Esophagus squamous epithelium (tissue), 5 donors: ENCODE results near the gene FABP3. TPM values are rescaled to one million over a fixed set of nuclear protein-coding genes. Genes with fewer than 3 reads are reported as not detected.

Experiments
- DNase-seq: peaks from one replicate; lab custom pipeline; 2025; lab: John Stamatoyannopoulos, UW
- H3K27ac ChIP-seq, 4 donors: fragments of 200-600 bp; sonication (generic); one replicate each; pipeline ENCODE4 v1.5.1; 2016 to 2019; ENCODE audit warnings: mild to moderate bottlenecking in 1 of 4
- H3K27me3 ChIP-seq, 4 donors: fragments of 200-600 bp; sonication (generic); 1 replicate in 3 of 4; 2 replicates in 1 of 4; pipeline versions ENCODE4 v1.5.1 to v1.6.0; 2017 to 2021; ENCODE audit warnings: antibody characterized with exemption in 1 of 4
- H3K36me3 ChIP-seq, 3 donors: fragments of 200-600 bp; sonication (generic); one replicate each; pipeline ENCODE4 v1.5.1; 2016 to 2019
- H3K4me1 ChIP-seq, 3 donors: fragments of 200-600 bp; sonication (generic); one replicate each; pipeline ENCODE4 v1.5.1; 2017 to 2019
- H3K4me3 ChIP-seq, 4 donors: fragments of 200-600 bp; sonication (generic); 1 replicate in 3 of 4; 2 replicates in 1 of 4; pipeline ENCODE4 v1.5.1; 2016 to 2019; ENCODE audit warnings: mild to moderate bottlenecking in 2 of 4, moderate library complexity in 1 of 4
- H3K9me3 ChIP-seq, 3 donors: fragments of 200-600 bp; sonication (generic); one replicate each; pipeline ENCODE4 v1.5.1; 2016 to 2019
- CTCF ChIP-seq, 6 experiments: fragments of 450-650 bp in 4 of 6; fragments of 200-600 bp in 2 of 6; sonication (generic) in 2 of 6; IDR thresholded peaks; one replicate each; pipeline ENCODE4 v1.5.1; 2016 to 2019; ENCODE audit warnings: antibody characterized with exemption in 6 of 6, mild to moderate bottlenecking in 4 of 6, moderate library complexity in 4 of 6
- POLR2A ChIP-seq, 4 donors: fragments of 450-650 bp; IDR thresholded peaks; one replicate each; pipeline ENCODE4 v1.6.1; 2017; ENCODE audit warnings: antibody characterized with exemption in 4 of 4, mild to moderate bottlenecking in 4 of 4, moderate library complexity in 3 of 4
- WGBS, 2 donors: methylation state at CpG; one replicate each; pipeline ENCODE4 v1.1.5; 2018; 5-methylcytosine and 5-hydroxymethylcytosine counted together
- intact Hi-C: fragments of 100-400 bp; cut with DNase I; formaldehyde crosslinking; loops from one replicate; pipeline ENCODE4 v1.15.0; 2022
- total RNA-seq, 4 donors: library from RNA; depleted of rRNA; stranded (reverse); fragments of >200 nt; gene quantifications; one replicate each; pipeline ENCODE4 v1.1.0, GENCODE V29; 2016
- donor health status: DM: yes; HTN: yes; CAD: no.

Gene FABP3
- total RNA-seq, 4 donors from 2014 or later, result 0.57 to 7.6 TPM; not detected in 2

DNA sequence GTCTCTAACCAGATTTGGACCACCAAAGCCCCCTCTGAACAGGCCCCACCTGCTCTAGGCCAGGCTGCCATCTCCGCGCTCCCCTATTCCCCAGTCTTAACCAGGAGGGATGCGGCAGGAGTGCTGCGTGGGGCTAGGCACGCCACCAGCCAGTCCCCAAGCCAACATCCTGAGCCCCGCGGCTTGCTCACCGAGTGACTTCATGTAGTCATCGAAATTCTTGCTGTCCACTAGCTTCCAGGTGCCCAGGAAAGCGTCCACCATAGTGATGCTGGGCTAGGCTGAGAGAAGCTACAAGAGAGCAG lies 173 bp downstream of the FABP3 start:
- H3K9me3 ChIP-seq, result no peaks in the 10 kb centered on the region
- TF ChIP-seq CTCF (IDR thresholded peaks at IDR 0.05), result no peak
- TF ChIP-seq POLR2A (IDR thresholded peaks at IDR 0.05), result no peak
- H3K27me3 ChIP-seq, result peaks cover 0 to 5% (median 0%) of the 10 kb centered on the region in 4 donors
- peaks cover 15 to 32% (median 15%) of the 10 kb centered on the region in 3 donors for H3K4me1 ChIP-seq
- H3K27ac ChIP-seq, result peak overlapping the region; percentile 29 to 82 (median 74)
- peak overlapping the region; percentile 11 to 58 (median 42) for H3K4me3 ChIP-seq
- no peak for DNase-seq
- peaks cover 0 to under 1% (median 0%) of the 10 kb centered on the region in 3 donors for H3K36me3 ChIP-seq
- WGBS, 2 donors, result 50 to 100% methylated on average over 2 to 4 of the region's 10 CpGs
- intact Hi-C loops, result no loop called here

DNA sequence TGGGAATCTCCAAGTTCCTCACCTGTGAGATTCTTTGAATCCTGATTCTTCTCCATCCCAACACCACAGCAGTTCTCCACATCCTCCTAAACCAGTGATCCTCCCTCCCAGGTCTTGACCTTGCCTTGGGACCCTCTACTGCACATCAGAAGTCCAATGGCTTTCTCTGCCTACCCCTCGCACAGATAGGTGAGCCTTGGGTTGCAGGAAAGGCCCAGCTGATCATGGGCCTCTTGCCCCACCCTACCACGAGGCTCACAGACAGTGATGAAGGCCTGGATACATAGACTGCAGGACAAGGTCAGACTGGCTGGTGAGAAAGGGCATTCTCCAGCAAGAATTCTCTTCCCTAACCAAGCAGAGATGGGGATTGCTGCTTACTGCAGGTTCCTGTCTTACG lies 825 bp downstream of the FABP3 start:
- peak overlapping the region in 1 of 4 donors; percentile 18 for H3K27ac ChIP-seq
- H3K27me3 ChIP-seq, result peaks cover 0 to 5% (median 0%) of the 10 kb centered on the region in 4 donors
- intact Hi-C loops, result no loop called here
- TF ChIP-seq CTCF (IDR thresholded peaks at IDR 0.05) (no peak), POLR2A (IDR thresholded peaks at IDR 0.05) (no peak)
- H3K9me3 ChIP-seq, result no peaks in the 10 kb centered on the region
- 81 to 90% methylated on average over 2 of the region's 3 CpGs for WGBS, 2 donors
- DNase-seq, result no peak
- H3K36me3 ChIP-seq, result peaks cover 0 to 7% (median 0%) of the 10 kb centered on the region in 3 donors
- no peak overlapping the region for H3K4me3 ChIP-seq
- H3K4me1 ChIP-seq, result peaks cover 15 to 32% (median 15%) of the 10 kb centered on the region in 3 donors

- peaks cover 0 to 14% (median 0%) of the 10 kb centered on the region in 3 donors for H3K36me3 ChIP-seq
- TF ChIP-seq CTCF (IDR thresholded peaks at IDR 0.05) (no peak), POLR2A (IDR thresholded peaks at IDR 0.05) (no peak)
- H3K4me3 ChIP-seq, result no peak overlapping the region
- H3K27ac ChIP-seq, result peak overlapping the region in 2 of 4 donors; percentile 5 to 18
- peaks cover 15 to 32% (median 15%) of the 10 kb centered on the region in 3 donors for H3K4me1 ChIP-seq
- whole genome bisulfite sequencing, 2 donors, result 68 to 70% methylated on average over 8 to 10 of the region's 10 CpGs
- H3K9me3 ChIP-seq, result no peaks in the 10 kb centered on the region
- H3K27me3 ChIP-seq, result peaks cover 0 to 5% (median 0%) of the 10 kb centered on the region in 4 donors
- intact Hi-C loops, result no loop called here
- DNase-seq, result no peak
Measured at GRCh38 chr1:31371121-31371959, 1.5 kb downstream of the FABP3 start.

GRCh38 chr1:31370565-31370964 lies 2.3 kb downstream of the FABP3 start:
- H3K9me3 ChIP-seq, result no peaks in the 10 kb centered on the region
- H3K27ac ChIP-seq, result no peak overlapping the region
- intact Hi-C loops, result no loop called here
- H3K36me3 ChIP-seq, result peaks cover 0 to 22% (median 0%) of the 10 kb centered on the region in 3 donors
- whole genome bisulfite sequencing, 2 donors, result 97 to 100% methylated on average over 4 of the region's 4 CpGs
- no peak overlapping the region for H3K4me3 ChIP-seq
- peaks cover 0 to 5% (median 0%) of the 10 kb centered on the region in 4 donors for H3K27me3 ChIP-seq
- no peak for DNase-seq
- peaks cover 15 to 32% (median 15%) of the 10 kb centered on the region in 3 donors for H3K4me1 ChIP-seq
- TF ChIP-seq CTCF (IDR thresholded peaks at IDR 0.05), result no peak
- no peak for TF ChIP-seq POLR2A (IDR thresholded peaks at IDR 0.05)

DNA sequence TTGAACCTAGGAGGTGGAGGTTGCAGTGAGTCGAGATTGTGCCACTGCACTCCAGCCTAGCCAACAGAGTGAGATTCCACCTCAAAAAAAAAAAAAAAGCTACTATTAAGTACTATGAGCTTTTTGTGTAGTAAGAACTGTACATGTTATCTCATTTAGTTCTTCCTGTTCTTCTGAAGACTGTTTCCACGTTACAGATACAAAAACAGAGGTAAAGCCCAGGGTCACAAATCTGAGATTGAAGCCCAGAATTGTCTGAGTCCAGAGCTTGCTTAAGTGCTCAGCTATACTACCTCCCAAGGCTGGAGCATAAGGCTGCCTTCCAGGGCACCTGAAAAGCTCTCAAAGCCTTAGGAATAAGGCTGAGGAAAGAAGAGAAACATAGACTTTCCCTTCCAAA lies 2.9 kb downstream of the FABP3 start:
- intact Hi-C loops, result no loop called here
- no peak for TF ChIP-seq POLR2A (IDR thresholded peaks at IDR 0.05)
- no peak for TF ChIP-seq CTCF (IDR thresholded peaks at IDR 0.05)

More for the DNA sequence above, 2.9 kb downstream of the FABP3 start:
- no peak overlapping the region for H3K4me3 ChIP-seq
- H3K27ac ChIP-seq, result no peak overlapping the region
- peaks cover 15 to 31% (median 15%) of the 10 kb centered on the region in 3 donors for H3K4me1 ChIP-seq
- 69 to 75% methylated on average over 2 of the region's 2 CpGs for WGBS, 2 donors
- no peaks in the 10 kb centered on the region for H3K9me3 ChIP-seq
- H3K36me3 ChIP-seq, result peaks cover 0 to 27% (median 0%) of the 10 kb centered on the region in 3 donors
- peaks cover 0 to 5% (median 0%) of the 10 kb centered on the region in 4 donors for H3K27me3 ChIP-seq
- DNase-seq, result no peak
